Upper lobe of right lung (tissue), 1 donor: ENCODE measurements around the gene FBP1. TPM values are rescaled to one million over a fixed set of nuclear protein-coding genes. Genes with fewer than 3 reads are reported as not detected.
"Not testable (repeated sequence)": the region's sequence is repeated elsewhere in the genome, so short reads cannot be mapped to it uniquely, and the experiment has no call there.

Experiments
- ATAC-seq: fragments of 200-7000 bp; cut with Tn5 transposase; one replicate; pipeline ENCODE4 v1.9.1; 2020; ENCODE audit warnings: mild to moderate bottlenecking, moderate library complexity
- DNase-seq: peaks from one replicate; pipeline ENCODE4 v3.0.0-alpha.2; 2020
- H3K27ac ChIP-seq: fragments of 200-600 bp; one replicate; pipeline ENCODE4 v1.8.0; 2022
- H3K27me3 ChIP-seq: fragments of 200-600 bp; one replicate; pipeline ENCODE4 v1.8.0; 2022; ENCODE audit warnings: mild to moderate bottlenecking
- H3K36me3 ChIP-seq: fragments of 200-600 bp; one replicate; pipeline ENCODE4 v1.8.0; 2022
- H3K4me1 ChIP-seq: fragments of 200-600 bp; one replicate; pipeline ENCODE4 v1.8.0; 2022
- H3K4me3 ChIP-seq: fragments of 200-600 bp; one replicate; pipeline ENCODE4 v1.8.0; 2022; ENCODE audit warnings: mild to moderate bottlenecking
- H3K9me3 ChIP-seq: fragments of 200-600 bp; one replicate; pipeline ENCODE4 v1.8.0; 2022
- intact Hi-C: fragments of 100-400 bp; cut with DNase I; formaldehyde crosslinking; loops from one replicate; pipeline ENCODE4 v1.11.0; 2022
- total RNA-seq: library from RNA; stranded (reverse); fragmentation: NEBNext Ultra II Directional; extraction: Animal tissue kit (Norgen Biotek cat#: 25700); gene quantifications from one replicate; pipeline ENCODE4 v1.2.1, GENCODE V29; 2021
- TF ChIP-seq, protein P1 (sequence below): fragments of 200-600 bp; IDR thresholded peaks from one replicate; pipeline ENCODE4 v1.8.0; 2022; ENCODE audit warnings: antibody characterized with exemption
- donor health status: DM: no; HTN: yes; CAD: no; lungs with severe emphysema.

The FBP1 gene
- total RNA-seq, 1 donor from 2014 or later = 357 TPM

GRCh38 chr9:94576131-94576530, 63.2 kb downstream of the FBP1 start:
- Histone ChIP-seq H3K9me3 (no peaks in the 10 kb centered on the region), H3K27ac (no peak overlapping the region), H3K27me3 (no peaks in the 10 kb centered on the region), H3K4me3 (no peak overlapping the region), H3K36me3 (no peaks in the 10 kb centered on the region), H3K4me1 (no peaks in the 10 kb centered on the region)
- intact Hi-C loops = no loop called here
- ATAC-seq = peak; percentile 73
- no peak for DNase-seq
- TF ChIP-seq, protein P1, sequence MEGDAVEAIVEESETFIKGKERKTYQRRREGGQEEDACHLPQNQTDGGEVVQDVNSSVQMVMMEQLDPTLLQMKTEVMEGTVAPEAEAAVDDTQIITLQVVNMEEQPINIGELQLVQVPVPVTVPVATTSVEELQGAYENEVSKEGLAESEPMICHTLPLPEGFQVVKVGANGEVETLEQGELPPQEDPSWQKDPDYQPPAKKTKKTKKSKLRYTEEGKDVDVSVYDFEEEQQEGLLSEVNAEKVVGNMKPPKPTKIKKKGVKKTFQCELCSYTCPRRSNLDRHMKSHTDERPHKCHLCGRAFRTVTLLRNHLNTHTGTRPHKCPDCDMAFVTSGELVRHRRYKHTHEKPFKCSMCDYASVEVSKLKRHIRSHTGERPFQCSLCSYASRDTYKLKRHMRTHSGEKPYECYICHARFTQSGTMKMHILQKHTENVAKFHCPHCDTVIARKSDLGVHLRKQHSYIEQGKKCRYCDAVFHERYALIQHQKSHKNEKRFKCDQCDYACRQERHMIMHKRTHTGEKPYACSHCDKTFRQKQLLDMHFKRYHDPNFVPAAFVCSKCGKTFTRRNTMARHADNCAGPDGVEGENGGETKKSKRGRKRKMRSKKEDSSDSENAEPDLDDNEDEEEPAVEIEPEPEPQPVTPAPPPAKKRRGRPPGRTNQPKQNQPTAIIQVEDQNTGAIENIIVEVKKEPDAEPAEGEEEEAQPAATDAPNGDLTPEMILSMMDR = no peak

DNA sequence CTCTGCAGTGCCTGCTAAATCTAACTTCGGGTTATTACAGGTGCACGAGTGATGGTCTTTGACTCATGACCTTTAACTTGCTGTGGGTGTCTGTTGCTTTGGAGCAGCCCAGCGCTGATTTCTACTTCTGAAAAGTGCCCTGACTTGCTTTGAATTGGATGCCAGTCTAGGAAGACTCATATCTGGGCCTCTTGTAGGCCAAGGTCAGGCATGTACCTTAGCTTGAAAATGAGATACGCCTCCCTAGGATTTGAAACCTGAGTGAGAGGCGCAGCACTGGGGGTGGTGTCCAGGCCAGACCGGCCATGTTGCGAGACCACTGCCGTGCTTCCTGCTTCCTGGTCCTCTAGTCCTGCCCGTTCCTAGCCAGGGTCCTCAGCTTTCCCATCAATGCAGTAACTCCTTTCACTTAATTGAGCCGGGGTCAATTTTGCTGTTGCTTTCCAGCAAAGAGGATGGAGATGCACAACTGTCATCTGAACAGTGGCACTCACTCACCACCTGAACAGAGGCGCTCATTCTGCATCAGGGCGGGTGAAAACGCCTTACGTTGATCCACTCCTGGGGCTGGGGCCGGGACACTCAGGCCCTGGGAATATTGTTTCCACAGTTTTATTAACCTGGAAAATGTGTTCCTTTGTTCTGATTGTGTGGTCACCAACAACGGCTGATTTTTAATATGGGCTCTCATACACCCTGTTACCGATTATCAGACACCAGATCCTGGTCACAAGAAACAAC, 70.2 kb downstream of the FBP1 start:
- Histone ChIP-seq H3K4me1 (no peaks in the 10 kb centered on the region), H3K27me3 (no peaks in the 10 kb centered on the region), H3K36me3 (no peaks in the 10 kb centered on the region), H3K4me3 (no peak overlapping the region), H3K27ac (no peak overlapping the region), H3K9me3 (no peaks in the 10 kb centered on the region)
- intact Hi-C loops = no loop called here
- no peak for ATAC-seq
- no peak for DNase-seq
- TF ChIP-seq, protein P1 = no peak

GRCh38 chr9:94568250-94568889, 70.9 kb downstream of the FBP1 start:
- Histone ChIP-seq H3K36me3 (no peaks in the 10 kb centered on the region), H3K27me3 (no peaks in the 10 kb centered on the region), H3K4me3 (no peak overlapping the region), H3K9me3 (no peaks in the 10 kb centered on the region), H3K4me1 (no peaks in the 10 kb centered on the region), H3K27ac (no peak overlapping the region)
- intact Hi-C loops = no loop called here
- DNase-seq = no peak
- TF ChIP-seq, protein P1 = no peak
- ATAC-seq = no peak

GRCh38 chr9:94567271-94567670, 72.0 kb downstream of the FBP1 start:
- no peak overlapping the region for H3K4me3 ChIP-seq
- H3K27me3 ChIP-seq = no peaks in the 10 kb centered on the region
- H3K36me3 ChIP-seq = no peaks in the 10 kb centered on the region
- no peak overlapping the region for H3K27ac ChIP-seq
- H3K9me3 ChIP-seq = no peaks in the 10 kb centered on the region
- no peaks in the 10 kb centered on the region for H3K4me1 ChIP-seq
- TF ChIP-seq, protein P1 = no peak
- intact Hi-C loops = no loop called here
- no peak for ATAC-seq
- DNase-seq = no peak

GRCh38 chr9:94566550-94566949, 72.8 kb downstream of the FBP1 start:
- ATAC-seq = no peak
- intact Hi-C loops = no loop called here
- H3K27ac ChIP-seq = no peak overlapping the region
- TF ChIP-seq, protein P1 = no peak
- no peak overlapping the region for H3K4me3 ChIP-seq
- no peaks in the 10 kb centered on the region for H3K9me3 ChIP-seq
- no peaks in the 10 kb centered on the region for H3K36me3 ChIP-seq
- no peaks in the 10 kb centered on the region for H3K4me1 ChIP-seq
- no peaks in the 10 kb centered on the region for H3K27me3 ChIP-seq
- no peak for DNase-seq

DNA sequence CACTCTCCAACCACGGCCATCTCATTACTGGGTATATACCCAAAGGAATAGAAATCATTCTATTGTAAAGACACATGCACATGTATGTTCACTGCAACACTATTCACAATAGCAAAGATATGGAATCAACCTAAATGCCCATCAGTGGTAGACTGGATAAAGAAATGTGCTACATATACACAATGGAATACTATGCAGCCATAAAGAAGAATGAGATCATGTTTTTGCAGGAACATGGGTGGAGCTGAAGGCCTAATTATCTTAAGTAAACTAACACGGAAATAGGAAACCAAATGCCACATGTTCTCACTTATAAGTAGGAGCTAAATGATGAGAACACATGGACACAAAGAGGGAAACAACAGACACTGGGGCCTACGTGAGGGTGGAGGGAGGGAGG, 75.0 kb downstream of the FBP1 start:
- H3K4me3 ChIP-seq, H3K36me3 ChIP-seq, ATAC-seq, intact Hi-C loops, H3K9me3 ChIP-seq, H3K27me3 ChIP-seq, DNase-seq, H3K27ac ChIP-seq, H3K4me1 ChIP-seq: not testable (repeated sequence)
